Activated naive CD4-positive, alpha-beta T cell treated with anti-CD3 and anti-CD28 coated beads for 36 hours (primary cell): Measurements from ENCODE around the gene RSPH1. TPM values are rescaled to one million over a fixed set of nuclear protein-coding genes. Genes with fewer than 3 reads are reported as not detected.

Experiments used
- CTCF ChIA-PET: fragments of 350-600 bp; sonication (Branson Sonifier 250); formaldehyde crosslinking; loops from one replicate; lab custom pipeline; 2021; ENCODE audit warnings: antibody characterized with exemption; lab: Charles Lee
- DNase-seq: peaks from one replicate; pipeline ENCODE4 v3.0.0-alpha.2; 2020
- H3K27ac Mint-ChIP-seq: one replicate; pipeline ENCODE4 v1.8.0; 2021; ENCODE audit warnings: mild to moderate bottlenecking, mixed read lengths
- H3K27me3 Mint-ChIP-seq: one replicate; pipeline ENCODE4 v1.8.0; 2021; ENCODE audit warnings: low read depth, mixed read lengths
- H3K36me3 Mint-ChIP-seq: one replicate; pipeline ENCODE4 v1.8.0; 2021; ENCODE audit warnings: low read depth, mixed read lengths
- H3K4me1 Mint-ChIP-seq: one replicate; pipeline ENCODE4 v1.8.0; 2021; ENCODE audit warnings: low read depth, mixed read lengths
- H3K4me3 Mint-ChIP-seq: one replicate; pipeline ENCODE4 v1.8.0; 2021; ENCODE audit warnings: mild to moderate bottlenecking, moderate library complexity, mixed read lengths
- H3K9me3 Mint-ChIP-seq: one replicate; pipeline ENCODE4 v1.8.0; 2021; ENCODE audit warnings: mixed read lengths
- intact Hi-C: fragments of 100-400 bp; cut with micrococcal nuclease; formaldehyde crosslinking; loops from one replicate; pipeline ENCODE4 v1.15.1; 2023
- total RNA-seq, 2 experiments: library from RNA; stranded (reverse); gene quantifications; one replicate each; pipeline ENCODE4 v1.2.3, GENCODE V29; 2021

The RSPH1 gene
- total RNA-seq, 2 experiments from 2014 or later, result 0.22 TPM; not detected in 1

DNA sequence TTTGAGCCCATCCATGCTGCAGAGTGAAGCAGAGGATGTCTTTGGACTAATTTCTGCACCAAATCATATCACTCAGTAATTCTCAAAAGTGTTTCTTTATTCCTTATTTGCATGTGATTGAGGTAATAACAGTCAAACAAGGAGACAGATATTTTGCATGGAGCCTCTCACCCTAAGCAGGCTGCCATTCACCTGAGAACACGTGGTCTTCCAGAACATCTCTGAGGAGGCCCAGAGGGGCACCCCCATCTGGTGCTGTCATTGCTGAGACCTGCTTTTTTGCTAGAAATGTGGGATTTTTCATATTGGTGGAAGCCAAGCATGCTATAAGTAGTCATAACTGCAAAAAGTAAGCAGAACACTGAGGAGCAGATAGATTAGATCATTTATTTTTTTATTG, 25.4 kb upstream of the RSPH1 start:
- no peak for DNase-seq
- no peak overlapping the region for H3K27ac Mint-ChIP-seq
- peaks cover 46% of the 10 kb centered on the region for H3K4me1 Mint-ChIP-seq
- peaks cover 61% of the 10 kb centered on the region for H3K36me3 Mint-ChIP-seq
- CTCF ChIA-PET, result no interaction called here
- no peaks in the 10 kb centered on the region for H3K27me3 Mint-ChIP-seq
- no peak overlapping the region for H3K4me3 Mint-ChIP-seq
- intact Hi-C loops, result loop anchor here (10.0 kb wide), 2 partner anchors 377 to 1253 kb away; partner anchors contain the start of gene CSTB
- H3K9me3 Mint-ChIP-seq, result no peaks in the 10 kb centered on the region

DNA sequence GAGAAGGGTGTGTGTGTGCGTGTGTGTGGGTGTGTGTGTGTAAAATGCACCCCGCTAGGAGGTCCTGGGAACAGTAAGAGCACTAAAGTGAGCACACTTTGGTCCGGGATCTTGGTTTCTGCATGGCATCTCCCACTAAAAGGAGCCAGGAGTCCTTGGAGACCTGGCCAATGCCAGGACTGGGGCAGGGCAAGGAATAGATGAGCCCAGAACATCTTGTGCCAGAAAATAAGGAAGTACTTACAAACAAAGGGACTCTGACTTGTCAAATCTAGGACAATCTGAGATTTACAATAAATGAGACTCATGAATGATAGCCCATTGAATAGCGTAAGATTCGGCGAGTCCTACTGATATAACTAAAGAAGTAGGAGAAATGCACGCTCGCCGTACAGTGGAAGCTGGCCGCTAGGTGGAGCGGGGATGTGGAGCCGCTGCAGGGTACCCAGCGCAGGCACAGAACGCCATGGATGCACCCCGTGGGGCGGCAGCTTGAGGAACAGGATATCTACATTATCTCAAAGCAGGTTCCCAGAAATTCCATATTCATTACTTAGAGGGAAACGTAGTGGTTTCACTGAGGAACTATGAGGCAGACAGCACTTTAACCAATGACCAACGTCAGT, 24.7 kb upstream of the RSPH1 start:
- H3K27me3 Mint-ChIP-seq, result no peaks in the 10 kb centered on the region
- H3K9me3 Mint-ChIP-seq, result no peaks in the 10 kb centered on the region
- intact Hi-C loops, result loop anchor here (10.0 kb wide), 2 partner anchors 376 to 1254 kb away; partner anchors contain the start of gene CSTB
- DNase-seq, result no peak
- no peak overlapping the region for H3K4me3 Mint-ChIP-seq
- H3K4me1 Mint-ChIP-seq, result peaks cover 46% of the 10 kb centered on the region
- CTCF ChIA-PET, result no interaction called here
- no peak overlapping the region for H3K27ac Mint-ChIP-seq
- peaks cover 55% of the 10 kb centered on the region for H3K36me3 Mint-ChIP-seq

DNA sequence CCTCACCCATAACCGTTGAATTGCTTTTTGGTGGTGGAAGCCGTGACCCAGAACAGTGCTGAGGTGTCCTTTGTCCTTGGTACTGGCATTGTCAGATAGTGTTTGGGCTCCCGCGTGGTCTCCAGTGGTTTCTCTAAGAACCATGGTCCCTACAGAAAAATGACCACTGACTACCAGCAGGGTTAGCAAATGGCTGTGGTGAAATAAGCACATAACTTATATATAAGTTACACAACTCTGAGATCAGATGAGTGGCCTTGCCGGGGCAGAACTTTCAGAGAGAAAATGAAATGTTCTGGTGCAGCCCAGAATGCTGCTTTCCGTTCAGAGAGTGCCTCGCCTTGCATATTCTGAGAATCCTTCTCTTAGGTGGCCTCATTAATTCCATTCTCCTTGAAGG, 22.6 kb upstream of the RSPH1 start:
- CTCF ChIA-PET, result no interaction called here
- Mint-ChIP-seq H3K4me3 (no peak overlapping the region), H3K36me3 (peaks cover 51% of the 10 kb centered on the region), H3K27me3 (no peaks in the 10 kb centered on the region), H3K27ac (no peak overlapping the region), H3K4me1 (peaks cover 39% of the 10 kb centered on the region), H3K9me3 (no peaks in the 10 kb centered on the region)
- intact Hi-C loops, result no loop called here
- DNase-seq, result no peak

DNA sequence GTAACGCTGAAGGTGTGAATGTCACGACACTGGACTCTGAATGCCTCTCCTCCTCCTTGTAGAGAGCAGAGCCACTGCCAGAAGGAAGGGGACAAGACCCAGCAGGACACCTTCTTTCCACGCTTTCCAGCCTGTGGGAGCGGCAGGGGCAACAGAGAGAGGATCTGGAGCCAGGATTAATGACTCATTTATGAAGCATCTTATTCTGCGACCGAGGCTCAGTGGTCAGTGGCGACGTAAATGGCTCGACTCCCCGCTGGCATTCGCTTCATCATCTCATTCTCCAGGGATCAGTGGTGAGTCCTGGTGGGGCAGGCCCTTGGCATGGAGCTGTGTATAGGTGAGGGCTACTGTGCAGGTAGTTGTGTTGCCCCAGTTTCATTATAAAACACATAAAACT, 22.2 kb upstream of the RSPH1 start:
- Mint-ChIP-seq H3K4me1 (peaks cover 39% of the 10 kb centered on the region), H3K9me3 (no peaks in the 10 kb centered on the region), H3K4me3 (no peak overlapping the region), H3K27ac (peak overlapping the region; percentile 37), H3K27me3 (no peaks in the 10 kb centered on the region), H3K36me3 (peaks cover 51% of the 10 kb centered on the region)
- CTCF ChIA-PET, result no interaction called here
- intact Hi-C loops, result no loop called here
- no peak for DNase-seq

DNA sequence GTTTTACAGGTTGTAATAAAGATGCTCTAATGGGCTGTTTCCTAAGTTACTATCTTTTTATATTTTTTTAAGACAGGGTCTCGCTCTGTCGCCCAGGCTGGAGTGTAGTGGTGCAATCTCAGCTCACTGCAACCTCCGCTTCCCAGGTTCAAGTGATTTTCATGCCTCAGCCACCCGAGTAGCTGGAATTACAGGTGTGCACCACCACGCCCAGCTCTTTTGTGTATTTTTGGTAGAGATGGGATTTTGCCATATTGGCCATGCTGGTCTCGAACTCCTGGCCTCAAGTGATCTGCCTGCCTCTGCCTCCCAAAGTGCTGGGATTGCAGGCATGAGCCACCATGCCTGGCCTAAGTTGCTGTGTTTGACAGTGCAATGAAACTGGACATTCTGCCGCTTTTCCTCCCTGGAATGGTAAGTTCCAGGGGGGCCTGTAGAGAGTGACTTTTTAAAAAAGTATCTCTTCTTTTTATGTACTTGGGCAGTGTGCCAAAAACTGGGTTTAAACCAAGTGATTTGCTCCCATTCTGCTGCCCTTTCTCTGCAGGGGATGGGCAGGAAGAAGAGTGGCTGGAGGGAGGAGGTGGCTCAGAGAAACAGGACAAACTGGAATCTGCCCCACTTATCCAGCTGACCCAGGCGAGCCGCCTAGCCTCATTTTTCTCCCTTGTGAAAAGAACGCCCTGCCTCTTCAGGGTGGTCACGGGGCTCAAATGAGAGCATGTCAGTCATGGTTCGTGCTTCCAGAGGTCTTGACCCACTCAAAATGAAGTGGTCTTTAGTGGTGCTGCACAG, 19.9 kb upstream of the RSPH1 start:
- Mint-ChIP-seq H3K36me3 (peaks cover 38% of the 10 kb centered on the region), H3K27ac (no peak overlapping the region), H3K4me3 (peak overlapping the region; percentile 87), H3K9me3 (no peaks in the 10 kb centered on the region), H3K27me3 (no peaks in the 10 kb centered on the region), H3K4me1 (peaks cover 36% of the 10 kb centered on the region)
- CTCF ChIA-PET, result interaction anchor here (1.1 to 1.5 kb wide), 2 partner anchors 13 to 205 kb away, joined by 3 to 4 read pairs; no protein-coding TSS in a partner anchor
- intact Hi-C loops, result loop anchor here (1.0 kb wide), 2 partner anchors 9 to 20 kb away; partner anchors contain the start of gene RSPH1
- no peak for DNase-seq

DNA sequence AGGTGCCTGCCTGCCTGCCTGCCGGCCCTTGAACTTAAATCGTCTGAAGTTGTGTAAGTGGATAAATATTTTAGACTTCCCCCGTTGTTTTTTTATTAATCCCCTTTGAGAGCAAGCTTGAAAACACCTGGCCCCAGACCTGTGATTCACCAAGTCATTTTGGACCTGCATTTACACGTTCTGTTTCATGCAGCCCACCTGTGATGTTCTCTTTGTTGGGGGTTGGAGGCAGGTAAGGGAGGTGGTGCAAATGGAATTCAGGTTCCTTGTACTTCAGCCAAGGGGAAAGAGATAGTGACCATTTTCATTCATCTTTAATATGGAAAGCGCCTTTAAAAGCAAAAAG, 18.8 kb upstream of the RSPH1 start:
- peaks cover 33% of the 10 kb centered on the region for H3K4me1 Mint-ChIP-seq
- peaks cover 28% of the 10 kb centered on the region for H3K36me3 Mint-ChIP-seq
- H3K9me3 Mint-ChIP-seq, result no peaks in the 10 kb centered on the region
- CTCF ChIA-PET, result interaction anchor here (0.6 to 1.1 kb wide), 4 partner anchors 18 to 406 kb away, joined by 3 to 4 read pairs (median 3); no protein-coding TSS in a partner anchor
- peak overlapping the region; percentile 84 for H3K27ac Mint-ChIP-seq
- intact Hi-C loops, result loop anchor here (1.0 to 5.0 kb wide), 3 partner anchors 10 to 97 kb away; partner anchors contain the start of gene RSPH1
- no peaks in the 10 kb centered on the region for H3K27me3 Mint-ChIP-seq
- peak overlapping the region; percentile 87 for H3K4me3 Mint-ChIP-seq
- DNase-seq, result no peak

DNA sequence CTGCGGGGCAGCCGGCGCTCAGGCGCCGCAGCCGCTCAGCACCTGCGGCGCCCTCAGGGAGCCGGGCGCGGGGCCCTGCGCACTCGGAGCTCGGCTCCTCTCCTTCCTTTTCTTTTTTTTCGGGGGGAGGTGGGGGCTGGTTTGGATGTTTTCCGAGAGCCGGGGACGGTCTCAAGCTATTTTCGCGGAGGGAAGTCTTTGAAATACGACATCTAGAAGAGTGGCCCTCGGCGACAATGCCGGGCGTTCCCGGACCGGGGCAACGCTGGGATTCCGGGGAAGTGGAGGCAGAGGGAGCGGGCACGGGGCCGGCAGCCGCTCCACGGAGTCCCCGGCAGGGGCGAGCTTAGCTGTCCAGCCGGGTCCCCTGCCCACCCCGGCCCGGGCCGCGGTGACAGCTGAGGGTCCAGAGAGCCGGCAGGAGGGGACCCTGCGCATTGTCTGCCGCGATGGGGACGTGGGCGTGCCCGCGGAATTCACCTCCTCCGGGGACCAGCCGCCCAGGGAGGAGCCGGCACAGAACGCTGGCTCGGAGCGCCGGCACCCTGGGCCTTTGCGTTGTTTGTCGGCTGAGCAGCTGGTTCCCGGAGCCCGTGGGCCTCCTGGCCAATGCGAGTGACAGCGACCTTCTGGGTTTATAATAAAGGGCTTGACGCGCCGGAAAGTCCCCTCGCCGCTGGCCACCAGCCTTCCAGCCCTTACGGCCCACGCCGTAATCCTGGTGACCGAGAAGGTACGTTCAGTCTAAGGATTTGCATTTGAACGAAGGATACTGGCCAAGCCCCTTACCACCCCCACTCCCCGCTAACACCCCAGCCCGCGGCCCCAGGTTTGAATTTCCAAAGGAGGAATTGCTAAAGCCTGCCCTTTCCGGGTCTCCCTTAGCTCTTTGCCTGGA, 18.2 kb upstream of the RSPH1 start:
- intact Hi-C loops, result loop anchor here (5.0 kb wide), 1 partner anchor 98 kb away; no protein-coding TSS in a partner anchor
- Mint-ChIP-seq H3K36me3 (peaks cover 22% of the 10 kb centered on the region), H3K27ac (peak overlapping the region; percentile 84), H3K27me3 (no peaks in the 10 kb centered on the region), H3K4me3 (peak overlapping the region; percentile 87), H3K4me1 (peaks cover 31% of the 10 kb centered on the region), H3K9me3 (no peaks in the 10 kb centered on the region)
- CTCF ChIA-PET, result interaction anchor here (0.6 to 1.1 kb wide), 4 partner anchors 17 to 405 kb away, joined by 3 to 4 read pairs (median 3); no protein-coding TSS in a partner anchor
- peak; percentile 72 for DNase-seq

DNA sequence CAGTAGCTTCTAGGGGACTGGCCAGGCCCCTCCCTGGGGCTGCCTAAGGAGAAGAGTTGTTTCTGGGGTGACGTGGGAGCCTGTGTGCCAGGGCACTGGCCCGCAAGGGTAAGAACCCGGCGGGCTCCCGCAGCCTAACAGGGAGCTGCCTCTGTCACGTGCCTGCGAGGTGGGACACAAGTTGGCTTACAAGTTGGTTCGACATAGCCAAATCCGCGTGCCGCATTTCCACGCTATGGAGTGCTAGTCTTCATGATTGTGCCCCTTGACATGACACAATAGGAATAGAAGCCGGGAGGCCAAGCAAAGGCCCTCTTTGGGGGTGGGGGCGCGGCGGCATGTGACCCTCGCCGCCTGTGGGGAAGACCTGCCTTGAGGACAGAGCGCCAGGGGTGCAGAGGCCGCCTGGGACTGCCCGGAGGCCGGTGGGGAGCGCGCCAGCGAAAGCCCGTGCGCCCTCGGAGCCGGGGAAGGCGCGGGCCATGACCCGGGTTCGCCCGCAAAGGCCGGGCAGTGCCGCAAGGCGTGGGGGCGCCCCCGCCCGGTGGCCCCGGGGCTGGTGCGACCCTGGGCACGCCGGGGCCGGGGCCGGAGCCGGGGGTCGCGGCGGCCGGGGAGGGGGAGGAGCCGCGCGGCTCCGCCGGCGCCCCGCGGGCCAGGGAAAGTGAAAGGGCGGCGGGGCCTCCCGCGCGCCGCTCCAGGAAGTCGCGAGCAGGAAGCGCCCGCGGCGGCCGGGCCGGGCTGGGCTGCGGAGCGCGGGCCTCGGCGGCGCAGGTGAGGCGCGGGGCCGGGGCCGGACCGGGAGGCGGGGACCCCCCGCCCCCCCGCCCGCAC, 17.3 kb upstream of the RSPH1 start, which contains the start of gene SLC37A1:
Gene SLC37A1, plus strand, starts transcription at position 702 of the 834 bp plus-strand sequence. CDS start 4,603 bp downstream, outside the sequence.
- no peaks in the 10 kb centered on the region for H3K27me3 Mint-ChIP-seq
- peaks cover 29% of the 10 kb centered on the region for H3K4me1 Mint-ChIP-seq
- no peaks in the 10 kb centered on the region for H3K9me3 Mint-ChIP-seq
- H3K4me3 Mint-ChIP-seq, result peak within 1 kb of the TSS; percentile 87
- intact Hi-C loops, result loop anchor here (5.0 kb wide), 1 partner anchor 99 kb away; no protein-coding TSS in a partner anchor
- peak within 1 kb of the TSS; percentile 84 for H3K27ac Mint-ChIP-seq
- DNase-seq, result peak; percentile 43
- peaks cover 13% of the 10 kb centered on the region for H3K36me3 Mint-ChIP-seq
- CTCF ChIA-PET, result no interaction called here

DNA sequence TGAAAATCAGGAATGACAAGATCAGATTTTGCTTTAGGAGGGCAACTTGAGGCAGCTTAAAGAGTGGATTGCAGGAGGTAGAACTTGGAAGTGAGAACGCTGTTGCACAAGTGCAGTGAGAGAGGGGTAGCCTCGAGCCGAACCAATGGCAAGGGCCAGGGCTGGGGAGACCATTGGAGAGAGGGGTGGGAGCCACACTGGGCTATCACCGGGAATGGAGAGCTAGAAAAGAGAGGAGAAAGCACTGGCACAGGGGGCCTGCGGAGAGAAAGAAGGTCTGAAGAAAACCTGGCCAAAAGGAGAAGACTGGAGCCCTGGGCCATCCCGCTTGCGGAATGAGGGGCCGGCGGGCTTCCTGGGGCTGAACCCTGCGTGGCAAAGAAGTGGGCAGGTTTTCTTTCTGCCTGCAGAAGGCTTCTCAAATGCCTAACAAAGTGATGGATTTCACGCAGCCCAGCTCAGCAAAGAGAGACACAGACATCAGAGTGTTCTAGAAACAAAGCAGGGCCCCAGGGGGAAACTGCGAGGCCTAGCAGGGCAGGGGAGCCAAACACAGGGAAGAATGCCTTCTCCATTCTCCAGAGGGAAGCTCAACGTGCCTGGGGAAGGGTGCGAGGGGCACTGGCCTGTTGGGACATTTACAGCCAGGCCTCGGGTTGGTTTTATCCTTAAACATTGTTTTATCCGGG, 16.5 kb upstream of the RSPH1 start:
- Mint-ChIP-seq H3K27me3 (no peaks in the 10 kb centered on the region), H3K4me3 (peak overlapping the region; percentile 75), H3K27ac (no peak overlapping the region), H3K9me3 (no peaks in the 10 kb centered on the region), H3K4me1 (peaks cover 25% of the 10 kb centered on the region), H3K36me3 (peaks cover 7% of the 10 kb centered on the region)
- intact Hi-C loops, result loop anchor here (5.0 kb wide), 1 partner anchor 100 kb away; no protein-coding TSS in a partner anchor
- CTCF ChIA-PET, result interaction anchor here (0.6 kb wide), 1 partner anchor 16 kb away, joined by 3 read pairs; no protein-coding TSS in a partner anchor
- no peak for DNase-seq

DNA sequence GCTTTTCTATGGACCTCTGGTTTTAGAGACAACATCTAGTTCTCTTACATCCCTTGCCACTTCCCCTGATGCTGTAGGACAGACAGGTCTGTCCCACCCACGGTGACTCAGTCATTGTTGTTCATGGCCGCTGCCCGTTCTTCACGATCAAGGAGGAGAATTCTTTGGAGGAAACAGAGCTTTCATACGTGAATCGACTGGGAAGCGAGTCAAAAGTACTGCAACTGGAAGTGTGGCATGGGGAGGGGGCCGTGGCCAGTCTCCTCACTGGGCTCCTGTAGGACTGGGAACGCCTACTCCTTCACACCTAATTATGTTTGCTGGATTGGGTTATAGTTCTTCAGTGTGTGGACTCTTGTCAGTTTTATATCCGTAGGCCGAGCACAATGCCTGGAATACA, 13.2 kb upstream of the RSPH1 start:
- CTCF ChIA-PET, result no interaction called here
- intact Hi-C loops, result no loop called here
- H3K9me3 Mint-ChIP-seq, result no peaks in the 10 kb centered on the region
- H3K27ac Mint-ChIP-seq, result no peak overlapping the region
- H3K4me3 Mint-ChIP-seq, result no peak overlapping the region
- H3K4me1 Mint-ChIP-seq, result peaks cover under 1% of the 10 kb centered on the region
- no peaks in the 10 kb centered on the region for H3K27me3 Mint-ChIP-seq
- no peak for DNase-seq
- no peaks in the 10 kb centered on the region for H3K36me3 Mint-ChIP-seq

DNA sequence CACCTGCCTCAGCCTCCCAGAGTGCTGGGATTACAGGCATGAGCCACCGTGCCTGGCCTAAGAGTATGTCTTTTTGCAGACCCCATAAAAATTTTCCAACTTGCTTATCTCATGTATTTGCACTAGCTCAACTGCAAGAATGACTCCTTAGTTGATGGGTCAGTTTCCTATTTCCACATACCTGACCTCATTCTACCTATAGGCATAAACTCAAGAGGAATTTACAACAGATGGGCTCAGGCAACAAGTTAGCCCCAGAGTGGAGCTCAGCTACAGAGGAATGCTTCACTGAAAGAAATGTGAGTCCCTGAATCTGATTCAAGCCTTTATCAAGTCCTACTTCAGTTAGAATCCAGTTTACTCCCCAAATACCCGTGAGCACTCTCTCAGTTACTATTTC, 12.3 kb upstream of the RSPH1 start:
- H3K27me3 Mint-ChIP-seq, result no peaks in the 10 kb centered on the region
- no peak for DNase-seq
- H3K36me3 Mint-ChIP-seq, result no peaks in the 10 kb centered on the region
- H3K9me3 Mint-ChIP-seq, result no peaks in the 10 kb centered on the region
- H3K4me1 Mint-ChIP-seq, result peaks cover 4% of the 10 kb centered on the region
- H3K27ac Mint-ChIP-seq, result no peak overlapping the region
- CTCF ChIA-PET, result no interaction called here
- no peak overlapping the region for H3K4me3 Mint-ChIP-seq
- intact Hi-C loops, result no loop called here
